Stimulated activated CD8-positive, alpha-beta memory T cell treated with anti-CD3 and anti-CD28 coated beads, Interleukin-7, amount 100 ng/mL, for 4 hours (primary cell): Measurements from ENCODE around the gene C6orf132.

Experiments
- DNase-seq, 2 donors: peaks; one replicate each; pipeline ENCODE4 v3.0.0-alpha.2; 2020; ENCODE audit warnings: low read depth in 2 of 2

C6orf132 gene

DNA sequence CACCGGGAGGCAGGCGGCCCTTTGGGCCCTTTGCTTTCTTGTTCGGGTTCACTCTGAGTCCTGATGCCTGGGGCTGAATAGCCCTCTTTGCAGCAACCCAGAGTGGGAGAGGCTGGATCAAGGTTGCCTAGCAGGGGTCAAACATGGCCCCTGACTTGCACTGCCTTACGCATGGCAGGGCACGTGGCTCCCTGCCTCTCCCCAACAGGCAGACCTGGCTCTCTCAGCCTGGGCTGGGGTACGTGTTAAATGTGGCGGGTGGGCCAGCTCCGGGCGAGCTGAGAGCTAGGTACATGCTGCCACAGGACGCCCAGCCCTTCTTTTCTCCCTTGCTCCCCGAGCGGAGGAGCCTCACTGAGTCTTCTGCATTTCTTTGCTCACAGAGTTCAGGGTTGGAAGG is 7.3 kb downstream of the C6orf132 start:
- DNase-seq = no peak

- no peak for DNase-seq
Observed at GRCh38 chr6:42133926-42134325, 8.5 kb downstream of the C6orf132 start.

GRCh38 chr6:42131531-42131930 is 10.9 kb downstream of the C6orf132 start:
- no peak for DNase-seq

GRCh38 chr6:42129360-42129676 is 13.1 kb downstream of the C6orf132 start:
- DNase-seq = no peak

GRCh38 chr6:42128460-42129359 is 13.7 kb downstream of the C6orf132 start:
- no peak for DNase-seq

DNA sequence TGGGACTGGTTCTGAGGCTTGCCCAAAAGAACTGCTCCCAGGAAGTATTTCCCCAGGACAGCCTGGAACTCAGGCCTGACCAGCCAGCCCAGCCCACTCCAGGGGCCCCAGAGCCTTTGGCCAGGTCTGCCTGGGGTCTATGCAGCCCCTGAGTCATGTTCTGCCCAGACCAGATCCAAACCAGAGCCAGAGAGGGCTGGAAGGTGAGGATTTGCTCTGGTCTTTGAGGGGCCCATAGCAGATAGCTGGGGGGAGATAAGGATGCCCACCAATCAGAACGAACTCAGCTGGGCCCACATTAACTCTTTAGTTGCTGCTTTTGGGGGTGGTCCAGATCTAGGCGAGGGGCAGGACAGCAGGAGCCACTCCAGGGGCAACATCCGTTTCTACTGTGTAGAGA is 16.8 kb downstream of the C6orf132 start:
- no peak for DNase-seq

GRCh38 chr6:42125231-42125630 is 17.2 kb downstream of the C6orf132 start:
- DNase-seq = no peak

GRCh38 chr6:42124223-42124836 is 18.1 kb downstream of the C6orf132 start:
- DNase-seq = no peak

- no peak for DNase-seq
Observed at GRCh38 chr6:42123379-42124103, 18.9 kb downstream of the C6orf132 start.

- DNase-seq = no peak
Observed at GRCh38 chr6:42120895-42121865, 21.2 kb downstream of the C6orf132 start.

DNA sequence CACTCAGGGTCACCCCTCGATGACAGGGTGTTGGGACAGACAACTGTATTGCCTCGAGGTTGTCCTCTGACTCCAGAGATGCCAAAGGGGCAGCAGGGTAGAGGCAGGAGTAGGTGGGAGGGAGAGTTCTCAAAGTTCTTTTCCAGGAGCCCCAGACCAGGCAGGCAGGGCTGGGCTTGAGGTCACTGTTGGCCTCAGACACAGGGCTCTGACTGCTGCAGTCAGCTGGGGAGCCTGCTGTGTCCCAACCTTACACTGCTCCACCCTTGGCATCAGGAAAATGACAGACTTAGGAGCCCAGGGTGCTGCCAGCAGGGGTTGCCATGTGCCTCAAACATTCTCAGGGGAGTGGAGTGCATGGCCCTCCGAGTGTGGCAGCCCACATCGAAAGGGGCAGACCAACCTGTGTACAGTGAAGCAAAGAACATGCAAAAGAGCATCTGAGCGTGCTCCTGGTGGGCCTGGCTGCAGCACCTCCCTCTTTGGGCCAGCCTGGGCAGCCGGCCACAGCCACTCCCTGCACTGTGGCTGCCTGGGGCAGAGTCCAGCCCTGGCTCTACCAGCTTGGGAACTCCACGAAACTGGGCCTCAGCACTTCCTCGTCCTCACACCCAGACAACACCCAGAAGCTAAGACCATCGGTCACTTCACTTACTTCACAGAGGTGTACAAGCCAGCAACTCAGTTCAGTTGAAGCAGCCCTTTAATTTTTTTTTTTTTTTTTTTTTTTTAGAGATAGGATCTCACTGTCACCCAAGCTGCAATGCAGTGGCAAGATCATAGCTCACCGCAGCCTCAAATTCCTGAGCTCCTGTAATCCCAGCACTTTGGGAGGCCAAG is 24.0 kb downstream of the C6orf132 start:
- DNase-seq = no peak

- DNase-seq = no peak
Observed at GRCh38 chr6:42117843-42118161, 24.6 kb downstream of the C6orf132 start.

DNA sequence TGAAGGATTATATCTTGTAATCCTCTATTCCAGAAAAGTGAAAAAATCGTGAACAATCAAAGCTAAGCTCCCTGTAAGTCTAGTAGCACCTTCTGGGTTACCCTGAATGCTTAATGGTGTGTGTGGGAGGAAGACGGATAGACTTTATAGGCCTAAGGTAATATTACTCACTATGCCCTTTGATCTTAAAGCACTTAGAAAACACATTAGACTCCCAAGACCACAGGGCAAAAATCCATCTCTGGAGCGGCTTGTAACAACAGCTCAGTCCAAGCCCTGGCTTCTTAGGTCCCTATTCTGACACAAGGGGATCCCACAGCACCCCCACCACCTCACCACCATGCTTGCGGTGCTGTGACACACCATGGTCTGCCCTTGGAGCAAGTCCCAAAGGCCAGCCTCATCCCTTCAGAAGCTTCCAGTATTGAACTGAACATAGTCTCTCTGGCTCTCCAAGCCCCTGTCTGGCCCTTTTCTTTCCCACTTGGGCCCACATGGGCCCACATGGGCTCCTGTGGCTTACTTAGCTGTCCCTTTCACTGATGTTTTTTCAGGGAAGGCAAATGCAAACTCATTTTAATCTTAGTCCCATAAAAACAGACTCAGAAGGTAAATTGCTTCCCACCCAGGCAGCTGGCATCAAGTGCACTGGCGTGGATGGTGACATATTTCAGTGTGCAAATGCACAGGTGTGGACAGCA is 28.3 kb downstream of the C6orf132 start:
- no peak for DNase-seq

DNA sequence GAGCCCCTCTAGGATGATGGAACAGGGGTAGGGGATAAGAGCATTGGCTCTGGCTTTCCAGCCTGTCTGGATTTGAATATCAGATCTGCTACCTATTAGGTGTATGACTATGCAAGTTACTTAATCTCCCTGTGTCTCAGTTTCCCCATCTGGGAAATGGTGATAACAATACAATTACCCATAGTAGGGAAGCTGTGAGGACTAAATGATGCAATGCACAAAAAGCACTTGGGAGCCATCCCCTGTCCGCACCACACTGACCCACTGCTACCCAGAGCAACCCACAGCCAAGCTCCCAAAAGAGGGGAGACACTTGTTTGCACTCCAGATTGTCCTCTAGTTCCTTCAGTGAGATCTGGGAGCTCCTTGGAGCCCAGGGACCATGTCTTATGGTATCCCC is 30.1 kb downstream of the C6orf132 start:
- DNase-seq = no peak

- no peak for DNase-seq
Observed at GRCh38 chr6:42110683-42111082, 31.7 kb downstream of the C6orf132 start.

GRCh38 chr6:42108071-42108470 is 34.3 kb downstream of the C6orf132 start:
- no peak for DNase-seq

- DNase-seq = no peak
Observed at GRCh38 chr6:42106112-42107023, 36.1 kb downstream of the C6orf132 start.

GRCh38 chr6:42105709-42106108 is 36.7 kb downstream of the C6orf132 start:
- DNase-seq = no peak

DNA sequence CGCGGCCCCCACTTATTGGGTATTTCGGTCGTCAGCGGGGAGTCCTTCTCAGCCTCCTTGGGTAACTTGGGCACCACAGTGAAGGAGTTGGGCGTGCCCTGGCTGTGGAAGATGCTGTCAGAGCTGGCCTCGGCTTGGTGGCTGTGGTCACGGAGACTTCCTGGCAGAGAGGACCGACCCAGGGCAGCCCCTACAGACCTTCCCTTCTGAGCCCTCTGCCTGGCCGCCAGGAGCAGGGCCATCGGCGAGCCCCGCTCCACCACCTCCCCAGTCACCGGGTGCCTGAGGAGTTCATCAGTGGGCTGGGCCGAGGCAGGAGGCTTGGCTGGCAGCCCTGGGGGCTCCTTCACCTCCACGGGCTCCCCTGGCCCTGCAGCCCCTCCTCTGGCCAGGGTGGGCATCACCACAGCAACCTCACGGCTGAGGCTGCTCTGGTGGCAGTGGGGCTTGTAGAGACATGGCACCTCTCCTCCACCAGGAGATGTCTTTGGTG is 37.2 kb downstream of the C6orf132 start:
- DNase-seq = no peak
